ENCODE measurements around the gene ZFP36L2.

- TF ChIP-seq CTCF (conservative IDR thresholded peaks at IDR 0.05) (no peak), EZH2 (IDR thresholded peaks at IDR 0.05; ENCODE audit: low read depth) (no peak)
Measured at GRCh38 chr2:43274055-43274454, 47.6 kb upstream of the ZFP36L2 start.
